H9 (cell line): ENCODE results near the gene KNSTRN. TPM values are rescaled to one million over a fixed set of nuclear protein-coding genes. Genes with fewer than 3 reads are reported as not detected.

ENCODE experiments used
- DNase-seq: peaks from one replicate; pipeline ENCODE4 v3.0.0-alpha.2; 2017
- H2AFZ ChIP-seq: one replicate; pipeline ENCODE4 v1.6.1; 2013; ENCODE audit warnings: mild to moderate bottlenecking, low read length, control low read depth, moderate library complexity
- H2AK5ac ChIP-seq: 2 replicates; pipeline ENCODE4 v1.6.1; 2013; ENCODE audit warnings: low read length, control low read depth, mixed read lengths; ENCODE audit not compliant: insufficient read length
- H2BK120ac ChIP-seq: one replicate; pipeline ENCODE4 v1.6.1; 2013; ENCODE audit warnings: low read depth, mild to moderate bottlenecking, low read length, control low read depth, inconsistent platforms; ENCODE audit not compliant: poor library complexity, severe bottlenecking
- H2BK12ac ChIP-seq: 2 replicates; pipeline ENCODE4 v1.6.1; 2013; ENCODE audit warnings: low read length, control low read depth, mixed read lengths, low read depth; ENCODE audit not compliant: insufficient read length
- H2BK15ac ChIP-seq: 2 replicates; pipeline ENCODE4 v1.6.1; 2013; ENCODE audit warnings: low read depth, low read length, control low read depth
- H2BK20ac ChIP-seq: one replicate; pipeline ENCODE4 v1.6.1; 2013; ENCODE audit warnings: low read depth, mild to moderate bottlenecking, low read length, control low read depth, inconsistent platforms; ENCODE audit not compliant: poor library complexity, severe bottlenecking
- H2BK5ac ChIP-seq: 2 replicates; pipeline ENCODE4 v1.6.1; 2013; ENCODE audit warnings: low read length, control low read depth, mixed read lengths; ENCODE audit not compliant: insufficient read length
- H3K14ac ChIP-seq: 2 replicates; pipeline ENCODE4 v1.6.1; 2013; ENCODE audit warnings: low read length, control low read depth; ENCODE audit not compliant: insufficient read depth
- H3K18ac ChIP-seq: 2 replicates; pipeline ENCODE4 v1.6.1; 2013; ENCODE audit warnings: low read depth, mild to moderate bottlenecking, mixed read lengths, low read length, control low read depth; ENCODE audit not compliant: insufficient read length
- H3K23ac ChIP-seq: 2 replicates; pipeline ENCODE4 v1.6.1; 2013; ENCODE audit warnings: low read length, control low read depth, mixed read lengths, low read depth; ENCODE audit not compliant: insufficient read length
- H3K23me2 ChIP-seq: 2 replicates; pipeline ENCODE4 v1.6.1; 2013; ENCODE audit warnings: low read depth, mild to moderate bottlenecking, mixed read lengths, low read length, control low read depth; ENCODE audit not compliant: insufficient read length, poor library complexity, severe bottlenecking
- H3K27ac ChIP-seq: 2 replicates; pipeline ENCODE4 v1.5.1; 2013; ENCODE audit warnings: low read length, control low read depth, mixed read lengths, low read depth; ENCODE audit not compliant: insufficient read length
- H3K27me3 ChIP-seq: 2 replicates; pipeline ENCODE4 v1.6.1; 2013; ENCODE audit warnings: low read length, control low read depth, inconsistent platforms; ENCODE audit not compliant: insufficient read depth
- H3K4ac ChIP-seq: 2 replicates; pipeline ENCODE4 v1.6.1; 2013; ENCODE audit warnings: low read depth, mild to moderate bottlenecking, control low read depth, inconsistent platforms, low read length, moderate library complexity
- H3K4me1 ChIP-seq: 2 replicates; pipeline ENCODE4 v1.6.1; 2013; ENCODE audit warnings: low read length, control low read depth, inconsistent platforms; ENCODE audit not compliant: insufficient read depth
- H3K4me2 ChIP-seq: 2 replicates; pipeline ENCODE4 v1.6.1; 2013; ENCODE audit warnings: low read length, control low read depth, mixed read lengths; ENCODE audit not compliant: insufficient read length, insufficient read depth
- H3K56ac ChIP-seq: 2 replicates; pipeline ENCODE4 v1.6.1; 2013; ENCODE audit warnings: low read depth, mild to moderate bottlenecking, mixed read lengths, low read length, control low read depth; ENCODE audit not compliant: insufficient read length
- H3K79me1 ChIP-seq: 2 replicates; pipeline ENCODE4 v1.6.1; 2013; ENCODE audit warnings: low read depth, mild to moderate bottlenecking, moderate library complexity, low read length, control low read depth, inconsistent platforms; ENCODE audit not compliant: insufficient read depth, poor library complexity, severe bottlenecking
- H3K79me2 ChIP-seq: 2 replicates; pipeline ENCODE4 v1.6.1; 2013; ENCODE audit warnings: low read length, control low read depth, inconsistent platforms; ENCODE audit not compliant: insufficient read depth
- H3K9ac ChIP-seq: 2 replicates; pipeline ENCODE4 v1.6.1; 2013; ENCODE audit warnings: low read length, control low read depth, mixed read lengths; ENCODE audit not compliant: insufficient read length; ENCODE audit errors: extremely low read depth
- H3K9me3 ChIP-seq: one replicate; pipeline ENCODE4 v1.6.1; 2013; ENCODE audit warnings: low read depth, low read length, inconsistent platforms; ENCODE audit not compliant: control insufficient read depth
- H3T11ph ChIP-seq: one replicate; pipeline ENCODE4 v1.6.1; 2013; ENCODE audit warnings: mild to moderate bottlenecking, low read length, control low read depth, inconsistent platforms
- H4K20me1 ChIP-seq: one replicate; pipeline ENCODE4 v1.6.1; 2013; ENCODE audit not compliant: control insufficient read depth, insufficient read length, insufficient read depth
- H4K5ac ChIP-seq: 2 replicates; pipeline ENCODE4 v1.6.1; 2013; ENCODE audit warnings: low read depth, mild to moderate bottlenecking, mixed read lengths, low read length, control low read depth; ENCODE audit not compliant: insufficient read length
- H4K8ac ChIP-seq: replicated peaks from 2 replicates; pipeline ENCODE4 v1.6.1; 2013; ENCODE audit warnings: low read length, control low read depth, mixed read lengths, low read depth; ENCODE audit not compliant: insufficient read length
- H4K91ac ChIP-seq: 2 replicates; pipeline ENCODE4 v1.6.1; 2013; ENCODE audit warnings: low read depth, mild to moderate bottlenecking, moderate library complexity, mixed read lengths, low read length, control low read depth; ENCODE audit not compliant: insufficient read length
- H3K27ac Mint-ChIP-seq, 3 experiments: 2 replicates in 2 of 3; 3 replicates in 1 of 3; pipeline ENCODE4 v1.8.0; 2020 to 2021; ENCODE audit warnings: mixed read lengths in 3 of 3, mild to moderate bottlenecking in 1 of 3, moderate library complexity in 1 of 3
- H3K27me3 Mint-ChIP-seq: 2 replicates; pipeline ENCODE4 v1.8.0; 2021; ENCODE audit warnings: low read depth, mild to moderate bottlenecking, moderate library complexity, mixed read lengths
- H3K36me3 Mint-ChIP-seq, 3 experiments: 2 replicates in 2 of 3; 3 replicates in 1 of 3; pipeline ENCODE4 v1.8.0; 2020 to 2021; ENCODE audit warnings: low read depth in 3 of 3, mixed read lengths in 3 of 3; ENCODE audit not compliant: insufficient read depth in 1 of 3
- H3K4me1 Mint-ChIP-seq, 2 experiments: 2 replicates each; pipeline ENCODE4 v1.8.0; 2020; ENCODE audit warnings: mixed read lengths in 2 of 2
- H3K4me3 Mint-ChIP-seq, 2 experiments: 2 replicates in 1 of 2; 3 replicates in 1 of 2; pipeline ENCODE4 v1.8.0; 2020 to 2021; ENCODE audit warnings: mild to moderate bottlenecking in 2 of 2, mixed read lengths in 2 of 2, moderate library complexity in 1 of 2
- H3K9me3 Mint-ChIP-seq, 2 experiments: 2 replicates in 1 of 2; 3 replicates in 1 of 2; pipeline ENCODE4 v1.8.0; 2020; ENCODE audit warnings: mild to moderate bottlenecking in 2 of 2, mixed read lengths in 2 of 2, moderate library complexity in 1 of 2
- WGBS: extraction: QIAGEN DNeasy Blood & Tissue Kit; methylation state at CpG from one replicate; pipeline ENCODE4 v1.1.7; 2013; ENCODE audit warnings: missing lambda C conversion rate, low lambda C conversion rate, mixed read lengths; ENCODE audit not compliant: insufficient read length; ENCODE audit errors: extremely low coverage; 5-methylcytosine and 5-hydroxymethylcytosine counted together
- total RNA-seq: library from RNA; stranded (reverse); gene quantifications from 2 replicates; pipeline ENCODE4 v1.2.1, GENCODE V29; 2021
- TF ChIP-seq, protein P1 (sequence below): fragments of 200-600 bp; sonication (generic); conservative IDR thresholded peaks from 3 replicates; pipeline ENCODE4 v1.8.0; 2021; ENCODE audit warnings: antibody characterized with exemption, mild to moderate bottlenecking

The KNSTRN gene
- total RNA-seq, 1 experiment from 2014 or later, result 53.9 TPM

DNA sequence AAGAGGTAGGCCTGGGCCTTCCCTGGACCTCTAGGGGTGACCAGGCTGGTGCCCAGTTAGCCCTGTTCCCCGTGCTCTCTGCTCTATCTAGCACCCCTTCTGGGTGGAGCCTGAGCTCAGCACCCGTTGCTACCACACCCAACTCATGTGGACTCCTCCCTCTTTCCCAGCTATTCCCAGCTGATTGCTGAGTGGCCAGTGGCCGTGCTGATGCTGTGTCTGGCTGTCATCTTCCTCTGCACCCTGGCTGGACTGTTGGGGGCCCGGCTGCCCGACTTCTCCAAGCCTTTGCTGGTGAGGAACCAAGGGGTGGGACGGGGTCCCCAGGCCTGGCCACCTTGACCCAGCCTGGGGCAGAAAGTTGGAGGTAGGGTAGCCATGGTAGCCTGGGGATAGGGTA, 18.3 kb upstream of the KNSTRN start:
- H2BK15ac ChIP-seq, result no peak overlapping the region
- H4K5ac ChIP-seq, result no peak overlapping the region
- Mint-ChIP-seq H3K9me3 (peaks cover 0 to 2% of the 10 kb centered on the region in 2 experiments; a peak in 1 of 5 replicates), H3K4me1 (peaks cover 5 to 13% of the 10 kb centered on the region in 2 experiments), H3K36me3 (no peaks in the 10 kb centered on the region), H3K4me3 (no peak overlapping the region), H3K27ac (no peak overlapping the region), H3K27me3 (peaks cover 64% of the 10 kb centered on the region)
- no peaks in the 10 kb centered on the region for H3K4me1 ChIP-seq
- H3K23ac ChIP-seq, result no peak overlapping the region
- no peak overlapping the region for H3K56ac ChIP-seq
- H3K18ac ChIP-seq, result no peak overlapping the region
- no peaks in the 10 kb centered on the region for H3K23me2 ChIP-seq
- H3K9me3 ChIP-seq, result no peaks in the 10 kb centered on the region
- H3K27ac ChIP-seq, result no peak overlapping the region
- H2AFZ ChIP-seq, result no peak overlapping the region
- no peaks in the 10 kb centered on the region for H4K20me1 ChIP-seq
- no peaks in the 10 kb centered on the region for H3K79me2 ChIP-seq
- no peak overlapping the region for H3K14ac ChIP-seq
- DNase-seq, result no peak
- H2BK20ac ChIP-seq, result no peak overlapping the region
- no peak overlapping the region for H3K4me2 ChIP-seq
- no peak overlapping the region for H3K4ac ChIP-seq
- no peak overlapping the region for H3K9ac ChIP-seq
- no peak overlapping the region for H2AK5ac ChIP-seq
- H3T11ph ChIP-seq, result no peak overlapping the region
- H3K79me1 ChIP-seq, result no peaks in the 10 kb centered on the region
- H2BK12ac ChIP-seq, result no peak overlapping the region
- TF ChIP-seq, protein P1, sequence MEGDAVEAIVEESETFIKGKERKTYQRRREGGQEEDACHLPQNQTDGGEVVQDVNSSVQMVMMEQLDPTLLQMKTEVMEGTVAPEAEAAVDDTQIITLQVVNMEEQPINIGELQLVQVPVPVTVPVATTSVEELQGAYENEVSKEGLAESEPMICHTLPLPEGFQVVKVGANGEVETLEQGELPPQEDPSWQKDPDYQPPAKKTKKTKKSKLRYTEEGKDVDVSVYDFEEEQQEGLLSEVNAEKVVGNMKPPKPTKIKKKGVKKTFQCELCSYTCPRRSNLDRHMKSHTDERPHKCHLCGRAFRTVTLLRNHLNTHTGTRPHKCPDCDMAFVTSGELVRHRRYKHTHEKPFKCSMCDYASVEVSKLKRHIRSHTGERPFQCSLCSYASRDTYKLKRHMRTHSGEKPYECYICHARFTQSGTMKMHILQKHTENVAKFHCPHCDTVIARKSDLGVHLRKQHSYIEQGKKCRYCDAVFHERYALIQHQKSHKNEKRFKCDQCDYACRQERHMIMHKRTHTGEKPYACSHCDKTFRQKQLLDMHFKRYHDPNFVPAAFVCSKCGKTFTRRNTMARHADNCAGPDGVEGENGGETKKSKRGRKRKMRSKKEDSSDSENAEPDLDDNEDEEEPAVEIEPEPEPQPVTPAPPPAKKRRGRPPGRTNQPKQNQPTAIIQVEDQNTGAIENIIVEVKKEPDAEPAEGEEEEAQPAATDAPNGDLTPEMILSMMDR, result no peak
- H3K27me3 ChIP-seq, result no peaks in the 10 kb centered on the region; the same call in none of the 2 replicates
- H2BK120ac ChIP-seq, result no peak overlapping the region
- no peak overlapping the region for H4K91ac ChIP-seq
- WGBS, result no CpG with 5 or more reads among the region's 6 CpGs
- no peak overlapping the region for H4K8ac ChIP-seq
- H2BK5ac ChIP-seq, result no peak overlapping the region
